Breast epithelium (tissue), 4 donors: ENCODE results near the gene WDR47. TPM values are rescaled to one million over a fixed set of nuclear protein-coding genes. Genes with fewer than 3 reads are reported as not detected.

Source experiments
- DNase-seq, 2 donors: peaks; one replicate each; pipeline ENCODE4 v3.0.0-alpha.2; 2019; ENCODE audit warnings: low spot score in 2 of 2
- H3K27ac ChIP-seq, 2 donors: fragments of 200-600 bp; sonication (generic) in 1 of 2; one replicate each; pipeline ENCODE4 v1.5.1; 2016 to 2019; ENCODE audit warnings: mild to moderate bottlenecking in 1 of 2
- H3K27me3 ChIP-seq, 2 donors: fragments of 200-600 bp; sonication (generic) in 1 of 2; one replicate each; pipeline versions ENCODE4 v1.5.1 to v1.6.0; 2017 to 2019; ENCODE audit warnings: control low read depth in 1 of 2, mild to moderate bottlenecking in 1 of 2
- H3K36me3 ChIP-seq: fragments of 200-600 bp; one replicate; pipeline ENCODE4 v1.5.1; 2019
- H3K4me1 ChIP-seq, 2 donors: fragments of 200-600 bp; sonication (generic); one replicate each; pipeline ENCODE4 v1.5.1; 2016 to 2019; ENCODE audit warnings: control low read depth in 1 of 2
- H3K4me3 ChIP-seq, 3 donors: fragments of 200-600 bp; sonication (generic); 1 replicate in 2 of 3; 2 replicates in 1 of 3; pipeline ENCODE4 v1.5.1; 2016 to 2019; ENCODE audit warnings: mild to moderate bottlenecking in 3 of 3, moderate library complexity in 2 of 3
- H3K9me3 ChIP-seq, 2 donors: fragments of 200-600 bp; sonication (generic) in 1 of 2; one replicate each; pipeline ENCODE4 v1.5.1; 2016 to 2019; ENCODE audit warnings: control low read depth in 1 of 2
- POLR2A ChIP-seq: fragments of 450-650 bp; IDR thresholded peaks from one replicate; pipeline ENCODE4 v1.6.1; 2016; ENCODE audit warnings: antibody characterized with exemption, mild to moderate bottlenecking, moderate library complexity
- POLR2AphosphoS5 ChIP-seq, 3 donors: sonication (generic); formaldehyde crosslinking; IDR thresholded peaks; one replicate each; pipeline ENCODE4 v1.6.1; 2017; ENCODE audit warnings: antibody characterized with exemption in 3 of 3
- intact Hi-C: fragments of 100-400 bp; cut with DNase I; formaldehyde crosslinking; loops from one replicate; pipeline ENCODE4 v1.15.1; 2023; ENCODE audit warnings: low total_unique reads
- total RNA-seq, 3 donors: library from RNA; depleted of rRNA; stranded (reverse); fragments of >200 nt; gene quantifications; one replicate each; pipeline ENCODE4 v1.1.0, GENCODE V29; 2016
- TF ChIP-seq, protein P1 (sequence below), 3 donors: fragments of 450-650 bp; IDR thresholded peaks; one replicate each; pipeline ENCODE4 v1.5.1; 2016 to 2017; ENCODE audit warnings: antibody characterized with exemption in 3 of 3, mild to moderate bottlenecking in 3 of 3, moderate library complexity in 3 of 3

Gene WDR47
- total RNA-seq, 3 donors from 2014 or later, result 12.3 to 16.8 (median 13.8) TPM

DNA sequence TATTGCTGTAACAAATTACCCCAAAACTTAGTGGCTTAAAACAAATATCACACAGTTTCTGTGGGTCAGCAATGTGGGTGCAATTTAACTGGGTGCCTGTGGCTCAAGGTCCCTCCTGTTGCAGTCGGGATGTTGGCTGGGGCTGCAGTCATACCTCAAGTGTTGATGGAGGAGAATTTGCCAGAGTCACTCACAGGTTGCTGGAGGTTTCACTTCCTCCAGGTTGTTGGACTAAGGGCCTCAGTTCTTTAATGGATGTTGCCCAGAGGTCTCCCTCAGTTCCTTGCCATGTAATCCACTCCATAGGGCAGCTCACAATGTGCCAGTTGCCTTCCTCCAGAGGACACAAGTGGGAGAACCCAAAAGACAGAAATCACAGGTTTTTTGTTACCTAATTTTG, 36.4 kb upstream of the WDR47 start:
- Histone ChIP-seq H3K27ac (no peak overlapping the region), H3K9me3 (no peaks in the 10 kb centered on the region), H3K36me3 (no peaks in the 10 kb centered on the region), H3K4me1 (no peaks in the 10 kb centered on the region), H3K4me3 (no peak overlapping the region), H3K27me3 (no peaks in the 10 kb centered on the region)
- TF ChIP-seq, protein P1, sequence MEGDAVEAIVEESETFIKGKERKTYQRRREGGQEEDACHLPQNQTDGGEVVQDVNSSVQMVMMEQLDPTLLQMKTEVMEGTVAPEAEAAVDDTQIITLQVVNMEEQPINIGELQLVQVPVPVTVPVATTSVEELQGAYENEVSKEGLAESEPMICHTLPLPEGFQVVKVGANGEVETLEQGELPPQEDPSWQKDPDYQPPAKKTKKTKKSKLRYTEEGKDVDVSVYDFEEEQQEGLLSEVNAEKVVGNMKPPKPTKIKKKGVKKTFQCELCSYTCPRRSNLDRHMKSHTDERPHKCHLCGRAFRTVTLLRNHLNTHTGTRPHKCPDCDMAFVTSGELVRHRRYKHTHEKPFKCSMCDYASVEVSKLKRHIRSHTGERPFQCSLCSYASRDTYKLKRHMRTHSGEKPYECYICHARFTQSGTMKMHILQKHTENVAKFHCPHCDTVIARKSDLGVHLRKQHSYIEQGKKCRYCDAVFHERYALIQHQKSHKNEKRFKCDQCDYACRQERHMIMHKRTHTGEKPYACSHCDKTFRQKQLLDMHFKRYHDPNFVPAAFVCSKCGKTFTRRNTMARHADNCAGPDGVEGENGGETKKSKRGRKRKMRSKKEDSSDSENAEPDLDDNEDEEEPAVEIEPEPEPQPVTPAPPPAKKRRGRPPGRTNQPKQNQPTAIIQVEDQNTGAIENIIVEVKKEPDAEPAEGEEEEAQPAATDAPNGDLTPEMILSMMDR (IDR thresholded peaks at IDR 0.05), result no peak
- TF ChIP-seq POLR2A, result no peak
- no peak for TF ChIP-seq POLR2AphosphoS5 (IDR thresholded peaks at IDR 0.05)
- DNase-seq, result no peak
- intact Hi-C loops, result no loop called here

DNA sequence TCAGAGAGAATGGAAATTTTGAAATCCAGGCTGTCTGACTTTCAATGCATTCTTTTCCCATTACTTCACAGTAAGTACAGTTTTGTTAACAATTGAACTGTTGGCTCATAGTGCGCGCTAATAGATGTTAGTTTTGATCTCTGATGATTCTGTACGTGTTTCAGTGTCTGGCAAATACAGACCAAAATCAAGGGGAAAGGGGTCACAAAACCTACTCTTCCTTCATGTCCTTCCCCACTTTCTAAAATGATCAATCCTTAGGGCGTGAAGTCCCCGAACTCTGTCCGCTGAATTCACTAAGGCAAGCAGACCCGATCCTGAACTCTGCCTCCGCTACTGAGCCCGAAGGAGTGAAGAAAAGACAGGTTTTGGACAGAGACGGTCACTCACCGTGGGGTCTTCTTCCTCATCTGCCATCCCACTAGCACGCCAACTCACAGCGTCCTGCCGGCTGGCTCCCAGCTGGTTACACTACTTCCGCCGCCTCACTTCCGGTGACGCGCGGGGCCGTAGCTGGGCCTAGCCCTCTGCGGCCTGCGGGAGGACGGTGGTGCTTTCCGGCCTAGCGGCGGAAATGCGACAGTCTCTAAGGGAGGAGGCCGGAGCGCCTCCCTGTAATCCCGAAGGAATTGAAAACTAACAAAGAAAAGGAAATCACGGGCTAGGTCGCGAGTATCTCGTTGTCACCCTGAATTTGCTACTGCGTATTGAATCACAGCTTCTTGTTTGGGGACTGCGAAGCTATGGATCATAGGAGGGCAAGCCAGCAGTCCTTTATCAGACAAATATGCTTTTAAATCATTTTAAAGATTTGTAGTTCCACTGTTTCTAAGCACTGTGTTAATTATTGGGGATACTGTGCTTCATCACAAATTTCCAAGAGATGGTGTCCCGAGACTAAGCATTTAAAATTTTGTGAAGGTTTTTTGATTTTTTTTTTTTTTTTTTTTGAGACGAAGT, 33.9 kb upstream of the WDR47 start, which contains the start of gene TAF13:
Gene TAF13, minus strand, starts transcription at position 473 of the 960 bp plus-strand sequence. Its CDS starts 56 bp downstream, at position 417.
- Histone ChIP-seq H3K4me1 (no peaks in the 10 kb centered on the region), H3K4me3 (peak within 1 kb of the TSS; percentile 68 to 83 (median 71)), H3K9me3 (no peaks in the 10 kb centered on the region), H3K27me3 (no peaks in the 10 kb centered on the region), H3K27ac (peak within 1 kb of the TSS; percentile 93 to 94), H3K36me3 (no peaks in the 10 kb centered on the region)
- TF ChIP-seq POLR2AphosphoS5 (IDR thresholded peaks at IDR 0.05) (peak; percentile 97 to 98 (median 98)), POLR2A (peak; percentile 91)
- TF ChIP-seq, protein P1 (IDR thresholded peaks at IDR 0.05), result peak; percentile 49 to 70 (median 61)
- peak; percentile 91 to 93 for DNase-seq
- intact Hi-C loops, result no loop called here

DNA sequence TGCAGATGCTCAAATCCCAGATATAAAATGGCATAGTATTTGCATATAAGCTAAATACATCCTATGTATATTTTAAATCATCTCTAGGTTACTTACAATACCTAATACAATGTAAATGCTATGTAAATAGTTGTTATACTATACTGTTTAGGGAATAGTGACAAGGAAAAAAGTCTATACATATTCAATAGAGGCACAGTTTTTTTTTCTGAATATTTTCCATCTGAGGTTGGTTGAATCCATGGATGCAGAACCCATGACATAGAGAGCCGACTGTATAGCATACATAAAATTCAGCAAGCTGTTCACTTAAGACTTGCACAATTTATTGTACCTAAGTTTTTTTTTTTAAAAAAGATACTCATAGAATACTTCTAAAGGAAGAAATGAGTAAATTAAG, 27.4 kb upstream of the WDR47 start:
- TF ChIP-seq, protein P1 (IDR thresholded peaks at IDR 0.05), result no peak
- TF ChIP-seq POLR2AphosphoS5 (IDR thresholded peaks at IDR 0.05) (no peak), POLR2A (no peak)
- Histone ChIP-seq H3K9me3 (no peaks in the 10 kb centered on the region), H3K4me1 (no peaks in the 10 kb centered on the region), H3K27ac (no peak overlapping the region), H3K27me3 (no peaks in the 10 kb centered on the region), H3K36me3 (no peaks in the 10 kb centered on the region), H3K4me3 (no peak overlapping the region)
- DNase-seq, result no peak
- intact Hi-C loops, result no loop called here

DNA sequence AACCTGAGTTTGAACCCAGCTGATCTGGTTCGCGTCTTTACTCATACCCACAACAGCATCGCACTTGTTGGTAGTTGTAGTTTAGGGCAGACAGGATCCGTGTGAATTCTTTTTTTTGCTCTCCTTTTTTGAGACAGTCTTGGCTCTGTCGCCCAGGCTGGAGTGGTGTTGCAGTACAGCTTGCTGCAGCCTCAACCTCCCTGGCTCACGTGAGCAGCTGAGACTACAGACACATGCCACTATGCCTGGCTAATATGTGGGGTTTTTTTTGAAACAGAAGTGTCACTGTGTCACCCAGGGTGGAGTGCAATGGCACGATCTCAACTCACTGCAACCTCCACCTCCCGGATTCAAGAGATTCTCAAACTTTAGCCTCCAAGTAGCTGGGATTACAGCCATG, 26.0 kb upstream of the WDR47 start:
- Histone ChIP-seq H3K27me3 (no peaks in the 10 kb centered on the region), H3K4me3 (no peak overlapping the region), H3K9me3 (no peaks in the 10 kb centered on the region), H3K27ac (no peak overlapping the region), H3K36me3 (no peaks in the 10 kb centered on the region), H3K4me1 (no peaks in the 10 kb centered on the region)
- no peak for DNase-seq
- TF ChIP-seq POLR2AphosphoS5 (IDR thresholded peaks at IDR 0.05) (no peak), POLR2A (no peak)
- TF ChIP-seq, protein P1 (IDR thresholded peaks at IDR 0.05), result no peak
- intact Hi-C loops, result no loop called here

DNA sequence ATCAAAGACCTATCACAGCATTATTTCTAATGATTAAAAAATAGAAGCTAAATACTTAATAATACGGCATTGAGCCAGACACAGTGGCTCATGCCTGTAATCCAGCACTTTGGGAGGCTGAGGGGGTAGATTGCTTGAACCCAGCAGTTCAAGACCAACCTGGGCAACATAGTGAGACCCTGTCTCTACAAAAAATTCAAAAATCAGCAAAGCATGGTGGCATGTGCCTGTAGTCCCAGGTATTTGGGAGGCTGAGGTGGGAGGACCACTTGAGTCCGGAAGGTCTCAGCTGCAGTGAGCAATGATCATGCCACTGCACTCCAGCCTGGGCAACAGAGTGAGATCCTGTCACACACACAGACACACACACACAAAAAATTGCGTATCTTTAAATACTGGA, 23.2 kb upstream of the WDR47 start:
- Histone ChIP-seq H3K9me3 (no peaks in the 10 kb centered on the region), H3K27me3 (no peaks in the 10 kb centered on the region), H3K4me3 (no peak overlapping the region), H3K27ac (no peak overlapping the region), H3K4me1 (no peaks in the 10 kb centered on the region), H3K36me3 (no peaks in the 10 kb centered on the region)
- no peak for TF ChIP-seq POLR2AphosphoS5 (IDR thresholded peaks at IDR 0.05)
- TF ChIP-seq, protein P1 (IDR thresholded peaks at IDR 0.05), result no peak
- no peak for DNase-seq
- intact Hi-C loops, result no loop called here
